CD4-positive, alpha-beta T cell treated with Interferon alpha-2 for 1 hour (primary cell): ENCODE measurements around the gene MAD2L1.
"Not testable (repeated sequence)": the region's sequence is repeated elsewhere in the genome, so short reads cannot be mapped to it uniquely, and the experiment has no call there.

ENCODE experiments used
- DNase-seq, 2 donors: peaks; one replicate each; pipeline ENCODE4 v3.0.0-alpha.2; 2020 to 2022

Gene MAD2L1

GRCh38 chr4:120066517-120067340 is at the start of gene MAD2L1:
TSS of gene MAD2L1 (minus strand) at chr4:120066848. CDS start at chr4:120066734, 114 bp downstream.
- peak; percentile 99 for DNase-seq

DNA sequence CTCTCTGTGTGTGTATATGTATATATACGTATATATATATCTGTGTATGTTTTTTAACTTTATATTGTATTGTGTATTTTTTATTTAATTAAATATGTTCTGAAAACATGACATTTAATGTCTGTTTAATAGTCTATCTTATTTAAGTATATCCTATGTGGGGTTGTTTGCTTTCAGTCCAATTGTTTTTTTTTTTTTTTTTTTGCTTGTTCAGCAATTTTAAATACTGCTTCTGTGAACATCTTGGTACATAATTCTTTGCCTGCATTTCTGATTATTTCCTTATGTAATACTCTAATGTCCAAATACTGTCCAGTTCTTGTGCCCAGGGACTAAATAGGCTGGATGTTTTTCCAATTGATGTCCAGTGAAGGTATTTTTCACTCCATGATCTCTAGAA is 45.1 kb upstream of the MAD2L1 start:
- DNase-seq, result no peak

DNA sequence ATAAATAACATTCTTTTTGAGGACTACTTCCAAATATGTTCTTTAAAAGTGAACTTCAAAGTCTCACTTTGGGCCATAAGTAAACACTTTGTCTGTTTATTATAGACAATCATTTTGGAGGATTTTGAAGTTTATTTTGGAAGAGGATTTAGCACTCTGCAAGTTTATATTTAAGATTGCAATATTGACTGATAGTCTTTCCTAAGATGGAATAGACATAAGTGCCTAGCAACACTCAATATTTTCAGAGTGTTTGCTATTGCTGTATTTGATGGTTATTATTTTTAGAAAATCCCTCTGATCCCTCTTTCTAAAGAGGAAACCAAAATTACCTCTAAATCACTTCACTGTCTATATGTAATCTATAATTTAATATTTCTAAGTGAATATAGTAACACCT is 42.8 kb upstream of the MAD2L1 start:
- DNase-seq, result no peak

- no peak for DNase-seq
These were observed 38.8 kb upstream of the MAD2L1 start for GRCh38 chr4:120105472-120105871.

DNA sequence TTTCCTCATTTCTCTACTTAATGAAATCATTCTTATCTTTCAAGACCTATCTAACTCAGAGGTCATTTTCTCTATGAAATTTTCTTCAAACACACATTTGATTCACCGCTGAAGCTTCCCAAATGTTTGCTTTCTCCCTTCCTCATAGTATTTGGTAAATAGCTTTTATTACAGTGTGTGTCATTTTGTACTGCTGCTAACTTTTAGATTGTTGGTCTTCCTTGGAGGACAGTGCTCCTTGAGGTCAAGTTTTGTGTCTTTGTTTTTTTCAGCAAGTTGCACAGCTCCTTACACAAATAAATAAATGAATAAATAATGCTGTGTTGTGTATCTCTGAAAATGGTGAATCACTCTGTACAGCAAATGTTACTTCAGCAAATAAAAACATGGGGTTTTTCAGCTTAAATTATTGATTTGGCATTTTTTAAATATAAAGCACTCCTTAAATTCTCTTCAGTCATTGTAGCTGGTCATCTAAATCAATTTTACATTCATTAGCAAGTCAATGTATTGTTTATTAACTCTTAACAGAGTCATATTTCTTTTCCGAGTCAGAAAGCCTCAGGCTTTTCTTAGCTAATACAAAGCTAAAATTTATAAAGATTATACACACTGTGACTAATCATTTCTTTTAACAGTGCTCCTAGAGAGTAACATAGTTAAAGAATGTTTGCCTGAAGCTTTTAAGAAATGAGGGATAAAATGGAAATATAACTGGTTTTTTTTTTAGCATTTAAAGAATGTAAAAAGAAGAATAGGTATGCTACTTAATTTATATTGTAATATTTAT is 30.1 kb upstream of the MAD2L1 start:
- DNase-seq, result no peak

- DNase-seq, result no peak
These were observed 21.9 kb upstream of the MAD2L1 start for GRCh38 chr4:120088507-120088906.

DNA sequence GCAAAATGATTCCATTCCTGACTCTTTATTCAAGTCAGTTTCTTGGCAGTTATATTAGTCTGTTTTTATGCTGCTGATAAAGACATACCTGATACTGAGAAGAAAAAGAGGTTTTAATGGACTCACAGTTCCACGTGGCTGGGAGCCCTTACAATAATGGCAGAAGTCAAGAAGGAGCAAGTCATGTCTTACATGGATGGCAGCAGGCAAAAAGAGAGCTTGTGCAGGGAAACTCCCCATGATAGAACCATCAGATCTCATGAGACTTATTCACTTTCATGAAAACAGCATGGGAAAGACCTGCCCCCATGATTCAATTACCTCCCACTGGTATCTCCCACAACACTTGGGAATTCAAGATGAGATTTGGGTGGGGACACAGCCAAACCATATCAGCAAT is 21.4 kb upstream of the MAD2L1 start:
- DNase-seq, result not testable (repeated sequence)

GRCh38 chr4:120085705-120086104 is 19.1 kb upstream of the MAD2L1 start:
- no peak for DNase-seq

DNA sequence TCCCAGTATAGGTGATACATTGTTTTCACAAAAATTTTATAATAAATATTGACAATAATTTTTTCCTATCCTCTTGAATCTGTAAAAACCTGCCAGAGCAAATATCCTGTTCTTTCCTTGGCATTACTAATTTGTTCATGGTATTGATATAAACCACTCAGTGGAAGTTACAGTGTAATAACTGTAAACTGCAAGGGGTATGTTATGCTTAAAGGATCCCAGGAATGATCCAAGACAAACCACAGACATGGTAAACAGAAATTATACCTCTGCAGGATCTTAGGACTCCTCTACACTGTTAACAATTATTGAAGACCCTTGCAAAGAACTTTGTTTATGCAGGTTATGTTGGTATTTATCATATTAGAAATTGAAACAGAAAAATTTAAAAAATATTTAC is 17.7 kb upstream of the MAD2L1 start:
- no peak for DNase-seq

- DNase-seq, result no peak
These were observed 16.5 kb upstream of the MAD2L1 start for GRCh38 chr4:120083152-120083551.

GRCh38 chr4:120082251-120082650 is 15.6 kb upstream of the MAD2L1 start:
- DNase-seq, result no peak

GRCh38 chr4:120081726-120082125 is 15.1 kb upstream of the MAD2L1 start:
- no peak for DNase-seq

DNA sequence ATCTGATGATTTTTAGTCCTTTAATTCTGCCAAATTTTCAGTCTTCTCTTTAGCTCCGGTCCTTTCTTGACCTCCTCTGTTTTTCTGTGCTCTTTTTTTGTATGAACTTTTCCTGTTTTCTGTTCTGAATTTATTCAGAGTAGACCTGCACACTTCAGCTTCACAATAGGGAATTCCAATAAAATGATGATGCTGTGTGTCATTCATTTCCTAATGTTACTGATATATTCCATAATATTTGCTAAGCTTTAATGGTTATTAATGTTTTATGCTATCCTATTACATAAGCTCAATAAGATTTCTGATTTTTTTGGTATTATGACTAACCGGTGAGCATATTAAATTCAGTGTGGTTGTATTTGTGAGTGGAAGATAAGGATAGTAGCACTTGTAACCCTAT is 13.9 kb upstream of the MAD2L1 start:
- no peak for DNase-seq

- DNase-seq, result no peak
These were observed 13.3 kb upstream of the MAD2L1 start for GRCh38 chr4:120079839-120080520.

DNA sequence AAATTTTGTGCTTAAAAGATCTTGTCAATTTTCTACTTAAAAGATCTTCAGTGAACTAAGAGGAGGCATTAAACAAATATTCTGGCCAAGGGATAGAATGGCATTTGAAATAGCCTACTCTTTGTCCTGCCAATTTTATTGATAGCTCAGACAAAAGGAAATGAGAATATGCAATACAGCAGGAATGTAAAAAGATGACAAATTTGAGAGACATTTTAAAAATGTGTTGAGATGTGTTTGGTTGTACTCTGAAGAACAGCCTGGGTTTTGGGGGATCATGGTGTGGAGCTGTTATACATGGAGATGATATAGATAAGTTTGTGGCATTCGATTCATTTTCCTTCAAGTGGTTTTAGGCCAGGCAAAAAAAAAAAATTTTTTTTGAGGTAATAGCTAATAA is 11.6 kb upstream of the MAD2L1 start:
- DNase-seq, result no peak

DNA sequence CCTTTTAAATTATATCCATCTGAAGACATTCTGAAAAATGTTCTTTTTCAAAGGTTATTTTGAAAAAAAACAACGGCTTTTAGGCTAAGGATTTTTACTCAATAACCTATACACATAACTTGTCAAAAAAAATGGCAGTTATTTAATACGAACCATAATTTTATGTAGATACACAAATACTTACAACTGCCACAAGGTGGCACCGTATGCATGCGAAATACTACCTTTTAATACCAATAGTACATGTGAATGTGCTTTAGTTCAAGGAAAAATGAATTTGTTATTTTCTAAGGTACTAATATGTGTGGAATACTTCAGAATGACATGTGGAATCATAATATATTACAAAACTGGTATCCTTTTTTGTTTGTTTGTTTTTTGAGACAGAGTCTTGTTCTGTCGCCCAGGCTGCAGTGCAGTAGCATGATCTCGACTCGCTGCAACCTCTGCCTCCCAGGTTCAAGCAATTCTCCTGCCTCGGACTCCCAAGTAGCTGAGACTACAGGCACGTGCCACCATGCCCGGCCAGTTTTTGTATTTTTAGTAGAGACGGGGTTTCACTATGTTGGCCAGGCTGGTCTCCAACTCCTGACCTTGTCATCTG is 4.6 kb upstream of the MAD2L1 start:
- DNase-seq, result peak; percentile 36 to 73

DNA sequence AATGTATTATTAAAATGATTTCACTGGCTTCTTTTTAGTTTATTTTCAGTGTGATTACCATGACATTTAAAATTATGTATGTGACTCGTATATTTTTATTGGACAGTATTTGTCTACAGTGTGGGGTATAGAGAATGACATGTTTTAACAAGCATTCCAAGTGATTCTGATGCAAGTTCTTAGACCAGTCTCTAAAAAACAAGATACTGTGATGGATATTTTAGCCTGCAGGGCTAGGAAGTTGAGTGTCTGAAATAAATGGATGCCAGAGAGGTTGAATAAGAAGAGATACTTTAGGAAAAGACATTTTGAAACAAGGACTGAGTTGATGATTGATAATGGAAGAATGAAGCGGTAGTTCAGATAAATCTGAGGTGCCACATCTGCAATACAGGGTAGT is 3.5 kb upstream of the MAD2L1 start:
- no peak for DNase-seq

DNA sequence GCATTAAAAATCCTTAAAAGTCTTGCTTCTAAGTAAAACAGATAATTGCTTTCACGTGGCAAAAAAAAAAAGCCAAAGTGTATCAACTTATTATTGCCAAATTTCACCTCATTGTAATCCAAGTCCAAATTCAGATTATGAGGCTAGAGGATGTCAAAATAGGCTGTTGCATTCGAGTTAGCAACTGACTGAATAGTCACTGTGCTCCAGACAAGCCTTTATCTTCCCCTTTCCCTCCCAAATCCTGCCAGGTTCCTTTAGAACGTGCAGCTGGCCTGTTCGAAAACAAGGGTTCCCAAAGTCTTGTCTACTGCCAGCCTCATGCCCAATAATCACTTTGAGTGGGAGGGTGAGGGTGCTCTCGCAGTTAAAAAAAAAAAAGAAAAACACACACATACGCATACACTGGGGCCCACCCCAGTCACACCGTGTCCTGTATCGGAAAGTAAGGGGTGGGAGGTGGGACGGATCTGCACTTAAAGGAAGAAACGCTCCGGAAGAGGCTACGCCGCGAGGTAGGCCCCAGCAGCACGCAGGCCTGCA is 603 bp downstream of the MAD2L1 start:
- peak in 1 of 2 donors; percentile 60 for DNase-seq

DNA sequence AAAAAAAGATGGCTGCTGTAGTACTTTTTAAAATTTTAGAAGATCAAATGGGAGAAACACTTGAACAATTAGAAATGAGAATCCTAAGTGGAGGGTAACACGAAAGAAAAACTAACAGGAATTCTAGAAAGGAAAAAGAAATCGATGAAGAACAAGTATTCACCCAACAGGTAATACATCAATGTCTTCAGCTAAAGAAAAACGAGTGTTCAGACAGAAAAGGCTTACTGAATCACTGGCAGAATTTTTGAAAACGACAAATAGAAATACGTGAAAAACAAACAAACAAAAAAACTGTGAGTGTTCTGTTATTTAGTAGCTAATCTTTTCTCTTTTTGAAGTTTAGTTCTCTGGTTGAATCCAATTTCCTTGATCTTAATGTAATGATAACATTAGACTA is 1.8 kb downstream of the MAD2L1 start:
- DNase-seq, result no peak

- DNase-seq, result not testable (repeated sequence)
These were observed 2.9 kb downstream of the MAD2L1 start for GRCh38 chr4:120063711-120064110.

GRCh38 chr4:120062663-120063195 is 3.9 kb downstream of the MAD2L1 start:
- DNase-seq, result no peak

DNA sequence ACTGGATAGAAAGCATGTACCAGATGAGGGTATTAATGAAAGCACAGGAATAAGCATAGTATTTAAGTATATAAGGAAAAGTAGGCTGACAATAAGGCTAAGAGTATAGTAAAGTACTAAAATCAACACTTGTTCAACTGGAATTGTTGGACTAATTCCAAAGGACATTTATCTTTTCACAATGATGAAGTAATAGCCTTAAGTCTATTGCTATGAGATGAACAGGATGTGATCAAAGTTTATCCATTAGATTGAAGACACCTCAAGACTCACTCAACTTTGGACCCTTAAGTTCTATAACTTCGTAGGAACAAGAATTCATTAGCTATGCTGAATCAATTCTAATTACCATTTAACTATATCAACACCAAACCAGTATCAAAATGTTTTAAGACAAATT is 7.6 kb downstream of the MAD2L1 start:
- DNase-seq, result no peak

DNA sequence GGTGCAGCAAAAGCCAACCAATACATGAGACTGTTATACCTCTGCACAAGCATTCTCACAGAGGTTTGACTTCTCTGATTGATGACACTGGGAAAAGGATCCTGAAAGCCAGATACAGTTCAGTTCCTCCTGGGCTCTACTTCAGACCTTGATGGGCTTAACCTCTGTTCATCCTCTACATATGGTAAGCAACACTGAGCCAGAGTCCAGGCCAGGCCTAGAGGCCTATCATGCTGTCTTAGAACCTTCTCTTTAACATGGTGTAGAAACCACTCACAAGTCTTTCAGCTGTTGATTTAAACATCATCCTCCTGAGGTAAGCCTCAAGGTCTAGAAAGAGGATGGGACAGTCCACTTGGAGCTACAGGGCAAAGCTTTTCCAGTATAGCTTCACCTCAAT is 9.2 kb downstream of the MAD2L1 start:
- DNase-seq, result no peak
